ENCODE measurements around the gene BTG2. TPM values are rescaled to one million over a fixed set of nuclear protein-coding genes. Genes with fewer than 3 reads are reported as not detected.

BTG2 gene
- total RNA-seq, 1 experiment from 2014 or later = 2.7 TPM

DNA sequence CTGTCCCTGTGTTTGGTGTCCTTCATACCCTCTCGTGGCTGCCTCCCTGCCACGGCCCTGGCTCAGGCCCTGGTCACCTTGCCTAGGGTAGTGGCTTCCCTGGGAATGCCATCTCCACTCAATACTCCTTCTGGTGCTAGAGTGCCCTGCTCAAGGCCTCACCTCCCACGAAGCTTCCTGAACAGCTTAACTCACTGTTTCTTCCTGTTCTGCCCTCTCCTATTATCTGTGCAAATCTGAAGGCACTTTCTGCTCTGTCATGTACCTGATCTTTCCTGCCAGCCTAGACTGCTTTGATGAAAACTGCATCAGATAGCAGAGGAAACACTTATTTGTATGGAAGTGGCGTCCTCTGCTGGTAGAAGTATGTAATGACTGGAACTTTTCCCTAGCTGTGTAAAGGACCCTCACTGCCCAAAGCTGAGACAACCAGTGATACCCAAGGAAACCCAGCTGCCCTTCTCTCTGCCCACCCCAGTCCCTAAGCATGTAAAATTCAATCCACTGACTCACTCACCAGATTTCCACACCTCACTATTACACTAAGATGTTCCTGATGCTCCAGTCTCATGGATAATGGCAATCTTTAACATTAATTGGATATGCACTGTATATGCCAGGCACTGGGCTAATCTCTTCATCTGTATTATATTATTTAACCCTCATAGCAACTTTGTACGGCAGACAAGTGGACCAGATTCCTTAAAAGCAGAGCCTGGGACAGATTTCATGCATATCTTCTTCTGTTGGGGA, 36.2 kb upstream of the BTG2 start:
- DNase-seq = peak; percentile 58
- Mint-ChIP-seq H3K4me3 (ENCODE audit: low read depth, unreplicated experiment) (no peak overlapping the region), H3K36me3 (ENCODE audit: insufficient read depth, unreplicated experiment) (peaks cover 6% of the 10 kb centered on the region), H3K27me3 (ENCODE audit: unreplicated experiment) (peaks cover 14% of the 10 kb centered on the region), H3K27ac (ENCODE audit: unreplicated experiment) (no peak overlapping the region), H3K9me3 (ENCODE audit: low read depth, unreplicated experiment) (no peaks in the 10 kb centered on the region), H3K4me1 (ENCODE audit: low read depth, unreplicated experiment) (peaks cover 12% of the 10 kb centered on the region)
- TF ChIP-seq, protein P1, sequence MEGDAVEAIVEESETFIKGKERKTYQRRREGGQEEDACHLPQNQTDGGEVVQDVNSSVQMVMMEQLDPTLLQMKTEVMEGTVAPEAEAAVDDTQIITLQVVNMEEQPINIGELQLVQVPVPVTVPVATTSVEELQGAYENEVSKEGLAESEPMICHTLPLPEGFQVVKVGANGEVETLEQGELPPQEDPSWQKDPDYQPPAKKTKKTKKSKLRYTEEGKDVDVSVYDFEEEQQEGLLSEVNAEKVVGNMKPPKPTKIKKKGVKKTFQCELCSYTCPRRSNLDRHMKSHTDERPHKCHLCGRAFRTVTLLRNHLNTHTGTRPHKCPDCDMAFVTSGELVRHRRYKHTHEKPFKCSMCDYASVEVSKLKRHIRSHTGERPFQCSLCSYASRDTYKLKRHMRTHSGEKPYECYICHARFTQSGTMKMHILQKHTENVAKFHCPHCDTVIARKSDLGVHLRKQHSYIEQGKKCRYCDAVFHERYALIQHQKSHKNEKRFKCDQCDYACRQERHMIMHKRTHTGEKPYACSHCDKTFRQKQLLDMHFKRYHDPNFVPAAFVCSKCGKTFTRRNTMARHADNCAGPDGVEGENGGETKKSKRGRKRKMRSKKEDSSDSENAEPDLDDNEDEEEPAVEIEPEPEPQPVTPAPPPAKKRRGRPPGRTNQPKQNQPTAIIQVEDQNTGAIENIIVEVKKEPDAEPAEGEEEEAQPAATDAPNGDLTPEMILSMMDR (IDR thresholded peaks at IDR 0.05; ENCODE audit: unreplicated experiment) = peak; percentile 78
- no TSS peak for BruUV-seq (replicated peaks)
- intact Hi-C loops (cut with micrococcal nuclease; ENCODE audit: unreplicated experiment) = loop anchor here (1.0 to 10.0 kb wide), 3 partner anchors 152 to 436 kb away; no protein-coding TSS in a partner anchor
- CTCF ChIA-PET = interaction anchor here (0.6 to 3.0 kb wide), 14 partner anchors 33 to 243 kb away, joined by 3 to 44 read pairs (median 4); partner anchors contain the start of gene PPFIA4

DNA sequence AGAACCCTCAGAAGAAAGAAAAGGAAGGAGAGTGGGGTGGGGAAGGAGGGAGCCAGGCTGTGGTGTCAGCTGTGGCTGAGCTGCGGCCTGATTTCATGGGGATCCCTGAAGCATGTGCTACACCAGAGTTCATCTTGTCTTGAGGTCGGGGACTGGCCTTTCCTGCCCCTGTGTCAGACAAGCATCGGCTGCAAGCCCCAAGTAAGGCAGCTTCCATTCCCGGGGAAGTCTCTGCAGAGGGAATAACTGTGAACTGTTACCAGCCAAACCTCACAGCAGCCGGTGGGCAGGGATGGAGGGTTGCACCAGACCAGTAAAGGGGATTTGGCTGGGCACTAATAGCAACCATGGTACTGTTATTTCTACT, 35.7 kb upstream of the BTG2 start:
- BruUV-seq (replicated peaks) = no TSS peak
- intact Hi-C loops (cut with micrococcal nuclease; ENCODE audit: unreplicated experiment) = loop anchor here (1.0 to 10.0 kb wide), 4 partner anchors 152 to 435 kb away; no protein-coding TSS in a partner anchor

DNA sequence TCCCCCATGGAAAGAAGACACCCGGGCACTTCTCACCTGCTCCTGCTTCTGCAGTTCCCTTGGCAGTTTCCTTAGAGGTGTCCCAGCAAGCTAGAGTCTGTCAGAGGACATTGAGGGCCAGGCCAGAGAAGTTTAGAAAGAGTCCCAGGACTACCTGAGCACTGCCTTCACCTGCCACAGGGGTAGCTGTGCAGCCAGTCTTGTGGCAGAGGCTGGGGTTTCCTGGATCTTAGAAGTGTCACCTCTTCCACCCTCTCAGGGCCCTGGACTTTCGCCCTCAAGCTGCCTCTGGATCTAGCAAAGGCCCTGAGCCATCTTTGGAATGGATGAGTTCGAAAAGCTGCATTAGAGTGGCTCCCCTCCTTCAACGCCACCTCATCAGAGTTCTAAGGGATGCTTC, 34.9 kb upstream of the BTG2 start:
- Mint-ChIP-seq H3K27ac (ENCODE audit: unreplicated experiment) (no peak overlapping the region), H3K4me1 (ENCODE audit: low read depth, unreplicated experiment) (peaks cover 12% of the 10 kb centered on the region), H3K36me3 (ENCODE audit: insufficient read depth, unreplicated experiment) (peaks cover 6% of the 10 kb centered on the region), H3K27me3 (ENCODE audit: unreplicated experiment) (peaks cover 12% of the 10 kb centered on the region), H3K9me3 (ENCODE audit: low read depth, unreplicated experiment) (no peaks in the 10 kb centered on the region), H3K4me3 (ENCODE audit: low read depth, unreplicated experiment) (no peak overlapping the region)
- CTCF ChIA-PET = interaction anchor here (0.9 to 1.2 kb wide), 3 partner anchors 57 to 231 kb away, joined by 3 to 4 read pairs (median 3); no protein-coding TSS in a partner anchor
- TF ChIP-seq, protein P1 (IDR thresholded peaks at IDR 0.05; ENCODE audit: unreplicated experiment) = no peak
- no TSS peak for BruUV-seq (replicated peaks)
- intact Hi-C loops (cut with micrococcal nuclease; ENCODE audit: unreplicated experiment) = loop anchor here (5.0 kb wide), 1 partner anchor 217 kb away; no protein-coding TSS in a partner anchor
- DNase-seq = no peak

More for the DNA sequence above, 35.7 kb upstream of the BTG2 start:
- Mint-ChIP-seq H3K27ac (ENCODE audit: unreplicated experiment) (no peak overlapping the region), H3K36me3 (ENCODE audit: insufficient read depth, unreplicated experiment) (peaks cover 6% of the 10 kb centered on the region), H3K27me3 (ENCODE audit: unreplicated experiment) (peaks cover 13% of the 10 kb centered on the region), H3K4me3 (ENCODE audit: low read depth, unreplicated experiment) (no peak overlapping the region), H3K4me1 (ENCODE audit: low read depth, unreplicated experiment) (peaks cover 12% of the 10 kb centered on the region), H3K9me3 (ENCODE audit: low read depth, unreplicated experiment) (no peaks in the 10 kb centered on the region)
- CTCF ChIA-PET = interaction anchor here (0.6 to 3.0 kb wide), 14 partner anchors 32 to 243 kb away, joined by 3 to 44 read pairs (median 4); partner anchors contain the start of gene PPFIA4
- TF ChIP-seq, protein P1 (IDR thresholded peaks at IDR 0.05; ENCODE audit: unreplicated experiment) = no peak
- no peak for DNase-seq

DNA sequence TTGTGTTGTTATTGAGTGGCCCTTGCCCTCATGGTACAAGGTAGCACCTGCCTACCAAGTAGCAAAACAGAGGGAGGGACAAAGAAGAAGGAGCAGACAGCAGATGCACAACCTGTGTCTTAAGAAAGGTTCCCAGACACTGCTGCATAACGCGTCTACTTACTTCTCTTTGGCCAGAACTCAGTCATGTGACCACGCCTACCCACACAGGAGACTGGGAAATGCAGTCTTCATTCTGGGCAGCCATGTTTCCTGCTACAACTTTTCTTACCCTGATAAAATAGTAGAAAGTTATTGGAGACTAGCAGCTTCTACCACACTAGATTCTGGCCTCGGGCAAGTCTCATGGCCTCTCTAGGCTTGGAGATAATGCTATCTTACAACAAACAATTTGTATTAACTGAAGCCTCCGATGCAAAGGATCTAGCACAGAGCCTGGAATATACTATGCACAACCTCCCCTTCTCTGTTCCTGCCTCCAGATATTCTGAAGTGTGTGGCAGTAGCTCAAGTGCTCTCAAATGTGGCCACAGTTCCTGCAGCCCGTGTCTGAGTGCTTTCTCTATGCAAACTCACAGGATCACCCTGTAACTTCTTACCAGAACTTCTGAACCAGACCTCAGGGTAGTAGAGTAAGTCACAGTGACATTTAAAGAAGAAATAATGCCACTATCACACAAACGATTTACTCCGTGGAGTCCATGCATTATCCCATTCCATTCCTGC, 34.1 kb upstream of the BTG2 start:
- BruUV-seq (replicated peaks) = no TSS peak
- Mint-ChIP-seq H3K36me3 (ENCODE audit: insufficient read depth, unreplicated experiment) (peaks cover 6% of the 10 kb centered on the region), H3K4me1 (ENCODE audit: low read depth, unreplicated experiment) (peaks cover 12% of the 10 kb centered on the region), H3K4me3 (ENCODE audit: low read depth, unreplicated experiment) (no peak overlapping the region), H3K27me3 (ENCODE audit: unreplicated experiment) (peaks cover 13% of the 10 kb centered on the region), H3K27ac (ENCODE audit: unreplicated experiment) (no peak overlapping the region), H3K9me3 (ENCODE audit: low read depth, unreplicated experiment) (no peaks in the 10 kb centered on the region)
- intact Hi-C loops (cut with micrococcal nuclease; ENCODE audit: unreplicated experiment) = loop anchor here (5.0 kb wide), 1 partner anchor 216 kb away; no protein-coding TSS in a partner anchor
- TF ChIP-seq, protein P1 (IDR thresholded peaks at IDR 0.05; ENCODE audit: unreplicated experiment) = no peak
- CTCF ChIA-PET = interaction anchor here (0.9 to 1.2 kb wide), 3 partner anchors 57 to 232 kb away, joined by 3 to 4 read pairs (median 3); no protein-coding TSS in a partner anchor
- DNase-seq = peak; percentile 61

All from Calu3 (cell line).